ENCODE data around the gene MTHFSD.

- TF ChIP-seq SP1 (CRISPR knock-in tag; conservative IDR thresholded peaks at IDR 0.05) (no peak), CTCF (IDR thresholded peaks at IDR 0.05) (no peak), EMX1 (CRISPR knock-in tag; IDR thresholded peaks at IDR 0.05) (no peak), MLX (CRISPR knock-in tag; IDR thresholded peaks at IDR 0.05) (no peak), ATF2 (CRISPR knock-in tag; IDR thresholded peaks at IDR 0.05; ENCODE audit: borderline replicate concordance, low read depth) (no peak), STAT6 (CRISPR knock-in tag; conservative IDR thresholded peaks at IDR 0.05; ENCODE audit: low read depth) (no peak), NR1H2 (CRISPR knock-in tag; IDR thresholded peaks at IDR 0.05) (no peak)
Observed at GRCh38 chr16:86598607-86599565, 43.9 kb upstream of the MTHFSD start.

Data from WTC11 (cell line).